Upper lobe of left lung (tissue), 6 donors: ENCODE measurements around the gene ACLY. TPM values are rescaled to one million over a fixed set of nuclear protein-coding genes. Genes with fewer than 3 reads are reported as not detected.

ENCODE experiments used
- ATAC-seq, 2 donors: fragments of 200-7000 bp; cut with Tn5 transposase; one replicate each; pipeline ENCODE4 v1.9.1; 2022; ENCODE audit warnings: mild to moderate bottlenecking in 2 of 2, moderate library complexity in 2 of 2; ENCODE audit not compliant: low FRiP score in 2 of 2
- DNase-seq, 2 donors: peaks; one replicate each; pipeline ENCODE4 v3.0.0-alpha.2; 2019 to 2020
- H3K27ac ChIP-seq, 4 donors: fragments of 200-600 bp; sonication (generic); one replicate each; pipeline ENCODE4 v1.5.1; 2016 to 2019
- H3K27me3 ChIP-seq, 4 donors: fragments of 200-600 bp; sonication (generic); one replicate each; pipeline ENCODE4 v1.5.1; 2017 to 2019
- H3K36me3 ChIP-seq, 4 donors: fragments of 200-600 bp; sonication (generic); one replicate each; pipeline ENCODE4 v1.5.1; 2016 to 2019
- H3K4me1 ChIP-seq, 4 donors: fragments of 200-600 bp; sonication (generic); one replicate each; pipeline ENCODE4 v1.5.1; 2018 to 2019
- H3K4me3 ChIP-seq, 4 donors: fragments of 200-600 bp; sonication (generic); one replicate each; pipeline ENCODE4 v1.5.1; 2017 to 2019; ENCODE audit warnings: mild to moderate bottlenecking in 2 of 4, moderate library complexity in 1 of 4
- H3K9me3 ChIP-seq, 4 donors: fragments of 200-600 bp; sonication (generic); one replicate each; pipeline ENCODE4 v1.5.1; 2018 to 2019
- CTCF ChIP-seq, 6 experiments: fragments of 450-650 bp in 4 of 6; fragments of 200-600 bp in 2 of 6; sonication (generic) in 2 of 6; IDR thresholded peaks; one replicate each; pipeline ENCODE4 v1.5.1; 2016 to 2019; ENCODE audit warnings: antibody characterized with exemption in 6 of 6
- EP300 ChIP-seq, 4 donors: sonication (generic); formaldehyde crosslinking; IDR thresholded peaks; one replicate each; pipeline ENCODE4 v1.5.1; 2017; ENCODE audit warnings: antibody characterized with exemption in 4 of 4, control low read depth in 2 of 4
- POLR2A ChIP-seq, 4 donors: fragments of 450-650 bp; IDR thresholded peaks; one replicate each; pipeline ENCODE4 v1.5.1; 2016 to 2017; ENCODE audit warnings: antibody characterized with exemption in 4 of 4, mild to moderate bottlenecking in 2 of 4
- POLR2AphosphoS5 ChIP-seq, 2 donors: sonication (generic); formaldehyde crosslinking; IDR thresholded peaks; one replicate each; pipeline ENCODE4 v1.5.1; 2017; ENCODE audit warnings: antibody characterized with exemption in 2 of 2
- WGBS, 2 donors: methylation state at CpG; one replicate each; pipeline ENCODE4 v1.1.5; 2017 to 2018; 5-methylcytosine and 5-hydroxymethylcytosine counted together
- total RNA-seq, 6 donors: library from RNA; depleted of rRNA in 4 of 6; stranded (reverse); fragments of >200 nt in 4 of 6; gene quantifications; one replicate each; pipeline versions ENCODE4 v1.1.0 to v1.2.1, GENCODE V29; 2016 to 2021
- donor health status: DM: no; HTN: no; CAD: no; lungs with moderate emphysema.
- donor health status: DM: no; HTN: yes; CAD: no; lungs with severe emphysema.

The ACLY gene
- total RNA-seq, 6 donors from 2014 or later: 41.9 to 132 (median 84.6) TPM

GRCh38 chr17:41939693-41940090, 20.9 kb upstream of the ACLY start:
- Histone ChIP-seq H3K9me3 (no peaks in the 10 kb centered on the region), H3K27me3 (no peaks in the 10 kb centered on the region), H3K4me3 (no peak overlapping the region), H3K27ac (no peak overlapping the region), H3K4me1 (peaks cover 0 to 6% (median 0%) of the 10 kb centered on the region in 4 donors), H3K36me3 (no peaks in the 10 kb centered on the region)
- WGBS, 2 donors: 88 to 94% methylated on average over 6 of the region's 6 CpGs
- no peak for ATAC-seq
- TF ChIP-seq POLR2AphosphoS5 (IDR thresholded peaks at IDR 0.05) (no peak), CTCF (IDR thresholded peaks at IDR 0.05) (no peak), EP300 (IDR thresholded peaks at IDR 0.05) (no peak), POLR2A (IDR thresholded peaks at IDR 0.05) (no peak)
- no peak for DNase-seq

GRCh38 chr17:41939044-41939692, 20.4 kb upstream of the ACLY start:
- Histone ChIP-seq H3K27ac (no peak overlapping the region), H3K4me3 (no peak overlapping the region), H3K9me3 (no peaks in the 10 kb centered on the region), H3K4me1 (peaks cover 0 to 2% (median 0%) of the 10 kb centered on the region in 4 donors), H3K27me3 (no peaks in the 10 kb centered on the region), H3K36me3 (no peaks in the 10 kb centered on the region)
- 91% methylated on average over 4 of the region's 4 CpGs for WGBS, 2 donors
- DNase-seq: no peak
- ATAC-seq: no peak
- TF ChIP-seq POLR2AphosphoS5 (IDR thresholded peaks at IDR 0.05): no peak
- TF ChIP-seq CTCF (IDR thresholded peaks at IDR 0.05): no peak
- no peak for TF ChIP-seq EP300 (IDR thresholded peaks at IDR 0.05)
- TF ChIP-seq POLR2A (IDR thresholded peaks at IDR 0.05): no peak

GRCh38 chr17:41937970-41938954, 19.5 kb upstream of the ACLY start:
- no peak overlapping the region for H3K4me3 ChIP-seq
- H3K9me3 ChIP-seq: no peaks in the 10 kb centered on the region
- ATAC-seq: no peak
- 89 to 94% methylated on average over 12 to 19 of the region's 19 CpGs for WGBS, 2 donors
- no peak overlapping the region for H3K27ac ChIP-seq
- H3K27me3 ChIP-seq: no peaks in the 10 kb centered on the region
- no peak for TF ChIP-seq POLR2AphosphoS5 (IDR thresholded peaks at IDR 0.05)
- no peak for TF ChIP-seq POLR2A (IDR thresholded peaks at IDR 0.05)
- no peak for TF ChIP-seq CTCF (IDR thresholded peaks at IDR 0.05)
- TF ChIP-seq EP300 (IDR thresholded peaks at IDR 0.05): no peak
- H3K36me3 ChIP-seq: no peaks in the 10 kb centered on the region
- no peaks in the 10 kb centered on the region for H3K4me1 ChIP-seq
- DNase-seq: no peak

GRCh38 chr17:41935641-41936040, 16.9 kb upstream of the ACLY start:
- no peaks in the 10 kb centered on the region for H3K27me3 ChIP-seq
- H3K27ac ChIP-seq: no peak overlapping the region
- H3K4me3 ChIP-seq: no peak overlapping the region
- no peak for DNase-seq
- ATAC-seq: no peak
- H3K4me1 ChIP-seq: peaks cover 4 to 16% (median 12%) of the 10 kb centered on the region in 4 donors
- TF ChIP-seq POLR2AphosphoS5 (IDR thresholded peaks at IDR 0.05) (no peak), POLR2A (IDR thresholded peaks at IDR 0.05) (no peak), EP300 (IDR thresholded peaks at IDR 0.05) (no peak), CTCF (IDR thresholded peaks at IDR 0.05) (no peak)
- WGBS, 2 donors: 91 to 96% methylated on average over 4 to 6 of the region's 6 CpGs
- no peaks in the 10 kb centered on the region for H3K9me3 ChIP-seq
- H3K36me3 ChIP-seq: no peaks in the 10 kb centered on the region
